ENCODE results near the gene DENND1A.

Gene DENND1A

GRCh38 chr9:123568691-123569688 lies 360.9 kb downstream of the DENND1A start:
- no peaks in the 10 kb centered on the region for H3K36me3 ChIP-seq (ENCODE audit: control insufficient read depth in 1 of 2, insufficient read depth in 2 of 2, low read depth in 1 of 2, low read length in 2 of 2)
- H3K9ac ChIP-seq (ENCODE audit: low read length), result peak overlapping the region; percentile 45
- H3K79me1 ChIP-seq (replicated peaks; ENCODE audit: low read length, poor library complexity, severe bottlenecking), result no peaks in the 10 kb centered on the region
- no peaks in the 10 kb centered on the region for H3K27me3 ChIP-seq (ENCODE audit: control insufficient read depth in 1 of 2, insufficient read depth in 1 of 2, low read length in 2 of 2)
- no peak overlapping the region for H3K23ac ChIP-seq (ENCODE audit: low read length in 2 of 2)
- H4K91ac ChIP-seq (ENCODE audit: low read length), result no peak overlapping the region
- no peak overlapping the region for H3K4ac ChIP-seq (ENCODE audit: low read depth in 1 of 2, low read length in 2 of 2)
- no peak overlapping the region for H3K18ac ChIP-seq (ENCODE audit: low read depth in 1 of 2, low read length in 2 of 2)
- H2BK12ac ChIP-seq (ENCODE audit: low read length in 2 of 2), result no peak overlapping the region
- H3K14ac ChIP-seq (ENCODE audit: low read length in 2 of 2), result peak overlapping the region in 1 of 2 experiments; percentile 47
- peak overlapping the region; percentile 5 for H4K8ac ChIP-seq (ENCODE audit: low read length)
- H3K4me2 ChIP-seq (ENCODE audit: low read length, poor library complexity, severe bottlenecking), result peak overlapping the region; percentile 25
- H3K9me3 ChIP-seq (ENCODE audit: control insufficient read depth, low read length), result no peaks in the 10 kb centered on the region
- DNase-seq, result no peak
- 92% methylated on average over 13 of the region's 17 CpGs for WGBS
- no peak overlapping the region for H3K27ac ChIP-seq (ENCODE audit: low read length, poor library complexity, severe bottlenecking)
- no peak overlapping the region for H2BK120ac ChIP-seq (ENCODE audit: low read depth, low read length)
- peak overlapping the region in 1 of 2 experiments; percentile 52 for H3K4me3 ChIP-seq (ENCODE audit: insufficient read depth in 1 of 2, low read depth in 1 of 2, low read length in 2 of 2)
- peaks cover 2% of the 10 kb centered on the region for H3K4me1 ChIP-seq (ENCODE audit: control insufficient read depth, insufficient read depth, low read depth, low read length)
- H2BK5ac ChIP-seq (ENCODE audit: low read depth, low read length, poor library complexity, severe bottlenecking), result no peak overlapping the region
- no peak overlapping the region for H2BK15ac ChIP-seq (ENCODE audit: low read depth, poor library complexity, severe bottlenecking)
- no peak overlapping the region for H2AK5ac ChIP-seq (ENCODE audit: low read length, severe bottlenecking)
- no peak overlapping the region for H2AFZ ChIP-seq (ENCODE audit: low read depth, low read length)

- Histone ChIP-seq H3K4me1 (ENCODE audit: control insufficient read depth, insufficient read depth, low read depth, low read length) (peaks cover 4% of the 10 kb centered on the region), H3K27me3 (ENCODE audit: control insufficient read depth in 1 of 2, insufficient read depth in 1 of 2, low read length in 2 of 2) (no peaks in the 10 kb centered on the region), H3K36me3 (ENCODE audit: control insufficient read depth in 1 of 2, insufficient read depth in 2 of 2, low read depth in 1 of 2, low read length in 2 of 2) (no peaks in the 10 kb centered on the region), H3K4ac (ENCODE audit: low read depth in 1 of 2, low read length in 2 of 2) (no peak overlapping the region), H2BK120ac (ENCODE audit: low read depth, low read length) (no peak overlapping the region), H3K4me3 (ENCODE audit: insufficient read depth in 1 of 2, low read depth in 1 of 2, low read length in 2 of 2) (no peak overlapping the region), H2BK12ac (ENCODE audit: low read length in 2 of 2) (no peak overlapping the region), H3K14ac (ENCODE audit: low read length in 2 of 2) (no peak overlapping the region), H3K9ac (ENCODE audit: low read length) (no peak overlapping the region), H3K9me3 (ENCODE audit: control insufficient read depth, low read length) (no peaks in the 10 kb centered on the region), H2AK5ac (ENCODE audit: low read length, severe bottlenecking) (no peak overlapping the region), H3K18ac (ENCODE audit: low read depth in 1 of 2, low read length in 2 of 2) (no peak overlapping the region), H3K4me2 (ENCODE audit: low read length, poor library complexity, severe bottlenecking) (no peak overlapping the region), H2AFZ (ENCODE audit: low read depth, low read length) (no peak overlapping the region), H4K91ac (ENCODE audit: low read length) (no peak overlapping the region), H2BK15ac (ENCODE audit: low read depth, poor library complexity, severe bottlenecking) (no peak overlapping the region), H3K27ac (ENCODE audit: low read length, poor library complexity, severe bottlenecking) (no peak overlapping the region), H3K79me1 (replicated peaks; ENCODE audit: low read length, poor library complexity, severe bottlenecking) (no peaks in the 10 kb centered on the region), H2BK5ac (ENCODE audit: low read depth, low read length, poor library complexity, severe bottlenecking) (no peak overlapping the region), H4K8ac (ENCODE audit: low read length) (no peak overlapping the region), H3K23ac (ENCODE audit: low read length in 2 of 2) (no peak overlapping the region)
- DNase-seq, result no peak
- 95% methylated on average over 3 of the region's 3 CpGs for WGBS
Measured at GRCh38 chr9:123567013-123567412, 362.9 kb downstream of the DENND1A start.

- no peak overlapping the region for H4K91ac ChIP-seq (ENCODE audit: low read length)
- no peaks in the 10 kb centered on the region for H3K36me3 ChIP-seq (ENCODE audit: control insufficient read depth in 1 of 2, insufficient read depth in 2 of 2, low read depth in 1 of 2, low read length in 2 of 2)
- no peak overlapping the region for H2BK120ac ChIP-seq (ENCODE audit: low read depth, low read length)
- no peaks in the 10 kb centered on the region for H3K27me3 ChIP-seq (ENCODE audit: control insufficient read depth in 1 of 2, insufficient read depth in 1 of 2, low read length in 2 of 2)
- H3K79me1 ChIP-seq (replicated peaks; ENCODE audit: low read length, poor library complexity, severe bottlenecking), result no peaks in the 10 kb centered on the region
- H3K4me2 ChIP-seq (ENCODE audit: low read length, poor library complexity, severe bottlenecking), result no peak overlapping the region
- no peak overlapping the region for H3K14ac ChIP-seq (ENCODE audit: low read length in 2 of 2)
- no peak overlapping the region for H3K18ac ChIP-seq (ENCODE audit: low read depth in 1 of 2, low read length in 2 of 2)
- no peak overlapping the region for H3K4ac ChIP-seq (ENCODE audit: low read depth in 1 of 2, low read length in 2 of 2)
- 100% methylated on average over 1 of the region's 1 CpG for WGBS
- H3K9me3 ChIP-seq (ENCODE audit: control insufficient read depth, low read length), result no peaks in the 10 kb centered on the region
- no peak overlapping the region for H3K23ac ChIP-seq (ENCODE audit: low read length in 2 of 2)
- H3K4me3 ChIP-seq (ENCODE audit: insufficient read depth in 1 of 2, low read depth in 1 of 2, low read length in 2 of 2), result no peak overlapping the region
- no peak for DNase-seq
- peaks cover 4% of the 10 kb centered on the region for H3K4me1 ChIP-seq (ENCODE audit: control insufficient read depth, insufficient read depth, low read depth, low read length)
- no peak overlapping the region for H3K27ac ChIP-seq (ENCODE audit: low read length, poor library complexity, severe bottlenecking)
- H4K8ac ChIP-seq (ENCODE audit: low read length), result no peak overlapping the region
- no peak overlapping the region for H2BK15ac ChIP-seq (ENCODE audit: low read depth, poor library complexity, severe bottlenecking)
- H2AFZ ChIP-seq (ENCODE audit: low read depth, low read length), result no peak overlapping the region
- H2BK5ac ChIP-seq (ENCODE audit: low read depth, low read length, poor library complexity, severe bottlenecking), result no peak overlapping the region
- H2AK5ac ChIP-seq (ENCODE audit: low read length, severe bottlenecking), result no peak overlapping the region
- no peak overlapping the region for H3K9ac ChIP-seq (ENCODE audit: low read length)
- H2BK12ac ChIP-seq (ENCODE audit: low read length in 2 of 2), result no peak overlapping the region
Measured at GRCh38 chr9:123564652-123565051, 365.3 kb downstream of the DENND1A start.

GRCh38 chr9:123562844-123563346 lies 367.0 kb downstream of the DENND1A start:
- Histone ChIP-seq H4K8ac (ENCODE audit: low read length) (no peak overlapping the region), H3K36me3 (ENCODE audit: control insufficient read depth in 1 of 2, insufficient read depth in 2 of 2, low read depth in 1 of 2, low read length in 2 of 2) (peaks cover 0 to 4% of the 10 kb centered on the region in 2 experiments), H3K4me1 (ENCODE audit: control insufficient read depth, insufficient read depth, low read depth, low read length) (peaks cover 2% of the 10 kb centered on the region), H2BK5ac (ENCODE audit: low read depth, low read length, poor library complexity, severe bottlenecking) (no peak overlapping the region), H3K9ac (ENCODE audit: low read length) (no peak overlapping the region), H3K4me3 (ENCODE audit: insufficient read depth in 1 of 2, low read depth in 1 of 2, low read length in 2 of 2) (no peak overlapping the region), H2BK120ac (ENCODE audit: low read depth, low read length) (no peak overlapping the region), H4K91ac (ENCODE audit: low read length) (no peak overlapping the region), H3K23ac (ENCODE audit: low read length in 2 of 2) (no peak overlapping the region), H2AK5ac (ENCODE audit: low read length, severe bottlenecking) (no peak overlapping the region), H3K4me2 (ENCODE audit: low read length, poor library complexity, severe bottlenecking) (no peak overlapping the region), H2BK15ac (ENCODE audit: low read depth, poor library complexity, severe bottlenecking) (no peak overlapping the region), H3K9me3 (ENCODE audit: control insufficient read depth, low read length) (no peaks in the 10 kb centered on the region), H3K27me3 (ENCODE audit: control insufficient read depth in 1 of 2, insufficient read depth in 1 of 2, low read length in 2 of 2) (no peaks in the 10 kb centered on the region), H3K79me1 (replicated peaks; ENCODE audit: low read length, poor library complexity, severe bottlenecking) (no peaks in the 10 kb centered on the region), H3K4ac (ENCODE audit: low read depth in 1 of 2, low read length in 2 of 2) (no peak overlapping the region), H2BK12ac (ENCODE audit: low read length in 2 of 2) (no peak overlapping the region), H2AFZ (ENCODE audit: low read depth, low read length) (no peak overlapping the region), H3K27ac (ENCODE audit: low read length, poor library complexity, severe bottlenecking) (peak overlapping the region; percentile 24), H3K14ac (ENCODE audit: low read length in 2 of 2) (no peak overlapping the region), H3K18ac (ENCODE audit: low read depth in 1 of 2, low read length in 2 of 2) (no peak overlapping the region)
- 64% methylated on average over 6 of the region's 6 CpGs for WGBS
- DNase-seq, result peak; percentile 93
